Gastrocnemius medialis (tissue), 4 donors: ENCODE measurements around the gene ST6GALNAC3. TPM values are rescaled to one million over a fixed set of nuclear protein-coding genes. Genes with fewer than 3 reads are reported as not detected.

Source experiments
- ATAC-seq, 2 donors: fragments of 150-250 bp; one replicate each; pipeline ENCODE4 v1.9.1; 2016
- DNase-seq, 2 donors: peaks; one replicate each; pipeline ENCODE4 v3.0.0-alpha.2; 2019
- H3K27ac ChIP-seq, 4 donors: fragments of 200-600 bp; sonication (generic); 1 replicate in 1 of 4; 2 replicates in 3 of 4; pipeline ENCODE4 v1.5.1; 2016 to 2018; ENCODE audit warnings: mild to moderate bottlenecking in 2 of 4, moderate library complexity in 1 of 4
- H3K27me3 ChIP-seq, 3 donors: fragments of 200-600 bp; sonication (generic) in 2 of 3; 1 replicate in 1 of 3; 2 replicates in 2 of 3; pipeline versions ENCODE4 v1.5.1 to v1.6.0; 2016 to 2019; ENCODE audit warnings: mild to moderate bottlenecking in 1 of 3, moderate library complexity in 1 of 3
- H3K36me3 ChIP-seq, 2 donors: fragments of 200-600 bp; sonication (generic) in 1 of 2; one replicate each; pipeline ENCODE4 v1.5.1; 2017 to 2018
- H3K4me1 ChIP-seq, 2 donors: fragments of 200-600 bp; sonication (generic) in 1 of 2; one replicate each; pipeline ENCODE4 v1.5.1; 2016 to 2017; ENCODE audit warnings: mild to moderate bottlenecking in 2 of 2
- H3K4me3 ChIP-seq, 4 donors: fragments of 200-600 bp; sonication (generic) in 3 of 4; 1 replicate in 1 of 4; 2 replicates in 3 of 4; pipeline ENCODE4 v1.5.1; 2016 to 2019; ENCODE audit warnings: mild to moderate bottlenecking in 2 of 4
- H3K9me3 ChIP-seq, 3 donors: fragments of 200-600 bp; sonication (generic) in 2 of 3; 1 replicate in 1 of 3; 2 replicates in 2 of 3; pipeline ENCODE4 v1.5.1; 2016 to 2019
- POLR2A ChIP-seq, 2 donors: fragments of 450-650 bp; IDR thresholded peaks; one replicate each; pipeline ENCODE4 v1.6.1; 2017; ENCODE audit warnings: antibody characterized with exemption in 2 of 2, mild to moderate bottlenecking in 2 of 2, moderate library complexity in 2 of 2
- in situ Hi-C, 4 donors: fragments of 200-750 bp; cut with MboI; loops; one replicate each; pipeline versions ENCODE4 v1.15.0 to v1.8.0; 2017; ENCODE audit warnings: low sequenced_read_pairs in 4 of 4
- intact Hi-C: fragments of 100-400 bp; cut with DNase I; formaldehyde crosslinking; loops from one replicate; pipeline ENCODE4 v1.15.1; 2023; ENCODE audit warnings: low total_unique reads
- total RNA-seq, 4 donors: library from RNA; depleted of rRNA; stranded (reverse); fragments of >200 nt; gene quantifications; one replicate each; pipeline versions ENCODE4 v1.1.0 to v1.2.3, GENCODE V29; 2016
- TF ChIP-seq, protein P1 (sequence below), 5 experiments: fragments of 450-650 bp in 3 of 5; fragments of 200-600 bp in 2 of 5; sonication (generic) in 2 of 5; IDR thresholded peaks in 4 of 5; conservative IDR thresholded peaks in 1 of 5; 1 replicate in 4 of 5; 2 replicates in 1 of 5; pipeline ENCODE4 v1.5.1; 2016 to 2019; ENCODE audit warnings: antibody characterized with exemption in 5 of 5, mild to moderate bottlenecking in 3 of 5, moderate library complexity in 3 of 5

Gene ST6GALNAC3
- total RNA-seq, 4 donors from 2014 or later: 1.7 to 3.9 (median 2.8) TPM

DNA sequence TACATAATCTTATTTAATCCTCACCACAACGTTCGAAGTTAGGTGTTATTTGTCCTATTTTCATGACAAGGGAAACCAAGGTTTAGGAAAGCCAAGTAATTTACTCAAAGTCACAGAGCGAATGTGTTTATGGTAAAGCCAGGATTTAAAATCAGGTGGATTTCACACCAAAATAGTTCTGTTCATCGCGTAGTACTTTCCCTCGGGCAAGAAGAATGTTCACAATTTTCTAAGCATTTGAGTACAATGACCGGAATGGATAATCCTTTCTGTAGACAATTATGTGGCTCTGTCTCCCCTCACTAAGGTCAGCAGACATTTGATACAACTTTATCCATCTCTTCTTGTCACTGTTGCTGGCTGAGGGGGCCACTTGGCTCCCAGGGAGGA lies 204.2 kb downstream of the ST6GALNAC3 start:
- Histone ChIP-seq H3K4me1 (no peaks in the 10 kb centered on the region), H3K27me3 (no peaks in the 10 kb centered on the region), H3K4me3 (no peak overlapping the region), H3K27ac (no peak overlapping the region), H3K9me3 (no peaks in the 10 kb centered on the region), H3K36me3 (no peaks in the 10 kb centered on the region)
- TF ChIP-seq, protein P1, sequence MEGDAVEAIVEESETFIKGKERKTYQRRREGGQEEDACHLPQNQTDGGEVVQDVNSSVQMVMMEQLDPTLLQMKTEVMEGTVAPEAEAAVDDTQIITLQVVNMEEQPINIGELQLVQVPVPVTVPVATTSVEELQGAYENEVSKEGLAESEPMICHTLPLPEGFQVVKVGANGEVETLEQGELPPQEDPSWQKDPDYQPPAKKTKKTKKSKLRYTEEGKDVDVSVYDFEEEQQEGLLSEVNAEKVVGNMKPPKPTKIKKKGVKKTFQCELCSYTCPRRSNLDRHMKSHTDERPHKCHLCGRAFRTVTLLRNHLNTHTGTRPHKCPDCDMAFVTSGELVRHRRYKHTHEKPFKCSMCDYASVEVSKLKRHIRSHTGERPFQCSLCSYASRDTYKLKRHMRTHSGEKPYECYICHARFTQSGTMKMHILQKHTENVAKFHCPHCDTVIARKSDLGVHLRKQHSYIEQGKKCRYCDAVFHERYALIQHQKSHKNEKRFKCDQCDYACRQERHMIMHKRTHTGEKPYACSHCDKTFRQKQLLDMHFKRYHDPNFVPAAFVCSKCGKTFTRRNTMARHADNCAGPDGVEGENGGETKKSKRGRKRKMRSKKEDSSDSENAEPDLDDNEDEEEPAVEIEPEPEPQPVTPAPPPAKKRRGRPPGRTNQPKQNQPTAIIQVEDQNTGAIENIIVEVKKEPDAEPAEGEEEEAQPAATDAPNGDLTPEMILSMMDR (IDR thresholded peaks at IDR 0.05 in 4 of 5, conservative IDR thresholded peaks at IDR 0.05 in 1 of 5): no peak
- TF ChIP-seq POLR2A (IDR thresholded peaks at IDR 0.05): no peak
- intact Hi-C loops (no loop called here), in situ Hi-C loops (no loop called here)
- DNase-seq: no peak
- no peak for ATAC-seq

DNA sequence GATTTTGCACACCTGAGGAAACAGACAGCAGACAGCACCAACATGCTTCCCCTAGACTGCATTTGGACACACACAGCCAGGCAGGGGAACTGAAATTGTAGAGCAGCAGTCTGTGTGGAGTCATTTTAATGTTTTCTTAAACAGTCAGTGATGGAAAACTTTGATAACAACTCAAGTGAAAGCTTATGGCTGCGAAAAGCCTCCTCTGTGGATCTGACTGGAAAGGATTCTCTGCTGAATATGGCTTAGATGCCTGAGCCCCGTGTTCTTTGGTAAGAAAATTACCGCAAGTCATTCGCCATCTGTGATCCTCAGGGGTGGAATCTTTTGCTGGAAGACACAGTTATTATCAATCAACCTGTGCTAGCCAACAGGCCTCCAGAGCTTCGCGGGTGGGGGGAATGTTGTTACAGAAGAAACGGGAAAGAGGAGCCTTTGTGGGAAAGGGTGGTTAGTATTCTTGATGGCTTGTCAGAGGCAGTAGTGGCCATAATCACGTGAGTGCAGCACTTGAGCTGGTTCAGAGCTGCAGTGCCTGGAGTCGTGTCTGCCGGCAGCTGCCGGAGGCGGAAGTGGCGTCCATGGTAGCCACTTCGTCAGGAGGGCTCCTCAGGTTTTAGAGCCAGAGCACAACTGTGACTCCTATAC lies 204.7 kb downstream of the ST6GALNAC3 start:
- intact Hi-C loops (no loop called here), in situ Hi-C loops (no loop called here)
- TF ChIP-seq, protein P1 (IDR thresholded peaks at IDR 0.05 in 4 of 5, conservative IDR thresholded peaks at IDR 0.05 in 1 of 5): no peak
- TF ChIP-seq POLR2A (IDR thresholded peaks at IDR 0.05): no peak
- H3K9me3 ChIP-seq: no peaks in the 10 kb centered on the region
- no peaks in the 10 kb centered on the region for H3K4me1 ChIP-seq
- DNase-seq: no peak
- H3K27ac ChIP-seq: no peak overlapping the region
- no peaks in the 10 kb centered on the region for H3K27me3 ChIP-seq
- ATAC-seq: no peak
- H3K36me3 ChIP-seq: no peaks in the 10 kb centered on the region
- no peak overlapping the region for H3K4me3 ChIP-seq

DNA sequence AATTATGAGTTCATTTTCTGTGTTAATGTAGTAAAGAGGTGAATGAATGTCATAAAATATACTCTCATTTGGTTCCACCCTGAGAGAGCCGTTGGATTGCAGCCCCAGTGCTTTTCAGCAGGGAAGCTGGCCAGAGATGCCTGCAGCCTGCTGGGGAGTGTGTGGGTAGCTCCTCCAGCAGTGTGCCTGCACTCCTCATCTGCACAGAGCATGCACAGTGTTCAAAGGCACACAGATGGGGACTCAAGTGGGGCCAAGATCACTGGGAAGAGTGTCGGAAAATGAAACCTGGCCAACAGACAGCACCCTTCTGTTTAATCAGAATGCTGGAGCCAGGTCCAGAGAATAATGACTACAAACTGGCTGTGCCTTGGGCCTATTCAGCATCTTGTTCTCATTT lies 206.8 kb downstream of the ST6GALNAC3 start:
- ATAC-seq: no peak
- no peaks in the 10 kb centered on the region for H3K9me3 ChIP-seq
- H3K36me3 ChIP-seq: no peaks in the 10 kb centered on the region
- H3K27me3 ChIP-seq: no peaks in the 10 kb centered on the region
- no peak for DNase-seq
- intact Hi-C loops (no loop called here), in situ Hi-C loops (no loop called here)
- no peak overlapping the region for H3K27ac ChIP-seq
- no peaks in the 10 kb centered on the region for H3K4me1 ChIP-seq
- H3K4me3 ChIP-seq: no peak overlapping the region
- TF ChIP-seq, protein P1 (IDR thresholded peaks at IDR 0.05 in 4 of 5, conservative IDR thresholded peaks at IDR 0.05 in 1 of 5): no peak
- TF ChIP-seq POLR2A (IDR thresholded peaks at IDR 0.05): no peak

DNA sequence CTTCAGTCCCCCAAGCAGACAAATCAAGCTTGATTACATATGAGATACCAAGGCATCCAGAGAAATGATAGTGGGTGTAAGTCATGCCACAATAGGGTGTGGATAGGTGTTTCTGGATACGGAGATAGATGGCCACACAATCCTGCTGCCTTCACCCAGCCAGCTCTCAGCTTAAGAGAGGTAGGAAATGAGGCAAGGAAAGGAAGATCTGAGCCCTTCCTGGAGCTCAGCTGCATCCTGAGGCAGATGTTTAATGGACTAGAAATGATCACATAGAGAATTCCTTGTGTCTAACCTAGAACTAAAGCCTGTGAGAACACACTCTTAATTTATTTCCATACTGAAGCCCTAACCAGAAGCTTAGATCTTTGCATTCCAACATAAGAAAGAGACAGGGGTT lies 210.3 kb downstream of the ST6GALNAC3 start:
- Histone ChIP-seq H3K36me3 (no peaks in the 10 kb centered on the region), H3K4me1 (no peaks in the 10 kb centered on the region), H3K4me3 (no peak overlapping the region), H3K9me3 (no peaks in the 10 kb centered on the region), H3K27ac (no peak overlapping the region), H3K27me3 (no peaks in the 10 kb centered on the region)
- TF ChIP-seq, protein P1 (IDR thresholded peaks at IDR 0.05 in 4 of 5, conservative IDR thresholded peaks at IDR 0.05 in 1 of 5): no peak
- TF ChIP-seq POLR2A (IDR thresholded peaks at IDR 0.05): no peak
- DNase-seq (no peak), ATAC-seq (no peak)
- intact Hi-C loops (no loop called here), in situ Hi-C loops (no loop called here)
